Upper lobe of left lung (tissue), 4 donors: ENCODE data around the gene TFIP11.

ENCODE experiments used
- POLR2A ChIP-seq, 4 donors: fragments of 450-650 bp; IDR thresholded peaks; one replicate each; pipeline ENCODE4 v1.5.1; 2016 to 2017; ENCODE audit warnings: antibody characterized with exemption in 4 of 4, mild to moderate bottlenecking in 2 of 4
- TF ChIP-seq, protein P1 (sequence below), 6 experiments: fragments of 450-650 bp in 4 of 6; fragments of 200-600 bp in 2 of 6; sonication (generic) in 2 of 6; IDR thresholded peaks; one replicate each; pipeline ENCODE4 v1.5.1; 2016 to 2019; ENCODE audit warnings: antibody characterized with exemption in 6 of 6

DNA sequence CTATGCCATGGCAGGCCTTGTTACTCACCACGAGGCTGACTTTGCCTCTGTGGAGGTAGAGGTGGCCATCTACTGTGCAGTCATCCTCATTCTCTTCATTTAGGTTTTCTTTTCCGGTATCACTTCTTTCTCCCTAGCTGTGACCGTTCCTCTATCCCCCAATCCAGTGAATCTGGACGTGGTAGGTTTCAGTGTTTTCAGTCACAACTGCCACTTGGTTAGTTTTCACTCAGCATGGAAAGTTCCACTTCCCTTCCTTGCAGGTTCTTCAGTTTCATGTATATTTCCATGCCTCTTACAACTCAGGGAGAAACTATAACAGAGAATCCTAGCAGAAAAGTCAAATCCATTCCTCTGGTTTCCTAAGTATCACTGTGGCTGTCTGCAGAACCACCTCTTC, 30.6 kb downstream of the TFIP11 start:
- TF ChIP-seq, protein P1, sequence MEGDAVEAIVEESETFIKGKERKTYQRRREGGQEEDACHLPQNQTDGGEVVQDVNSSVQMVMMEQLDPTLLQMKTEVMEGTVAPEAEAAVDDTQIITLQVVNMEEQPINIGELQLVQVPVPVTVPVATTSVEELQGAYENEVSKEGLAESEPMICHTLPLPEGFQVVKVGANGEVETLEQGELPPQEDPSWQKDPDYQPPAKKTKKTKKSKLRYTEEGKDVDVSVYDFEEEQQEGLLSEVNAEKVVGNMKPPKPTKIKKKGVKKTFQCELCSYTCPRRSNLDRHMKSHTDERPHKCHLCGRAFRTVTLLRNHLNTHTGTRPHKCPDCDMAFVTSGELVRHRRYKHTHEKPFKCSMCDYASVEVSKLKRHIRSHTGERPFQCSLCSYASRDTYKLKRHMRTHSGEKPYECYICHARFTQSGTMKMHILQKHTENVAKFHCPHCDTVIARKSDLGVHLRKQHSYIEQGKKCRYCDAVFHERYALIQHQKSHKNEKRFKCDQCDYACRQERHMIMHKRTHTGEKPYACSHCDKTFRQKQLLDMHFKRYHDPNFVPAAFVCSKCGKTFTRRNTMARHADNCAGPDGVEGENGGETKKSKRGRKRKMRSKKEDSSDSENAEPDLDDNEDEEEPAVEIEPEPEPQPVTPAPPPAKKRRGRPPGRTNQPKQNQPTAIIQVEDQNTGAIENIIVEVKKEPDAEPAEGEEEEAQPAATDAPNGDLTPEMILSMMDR (IDR thresholded peaks at IDR 0.05), result no peak
- no peak for TF ChIP-seq POLR2A (IDR thresholded peaks at IDR 0.05)
